Tibial artery (tissue), 4 donors: ENCODE results near the gene SEMA3C.

Experiments
- DNase-seq, 2 donors: peaks; one replicate each; pipeline ENCODE4 v3.0.0-alpha.2; 2019
- H3K27ac ChIP-seq, 2 donors: fragments of 200-600 bp; sonication (generic) in 1 of 2; 1 replicate in 1 of 2; 2 replicates in 1 of 2; pipeline ENCODE4 v1.5.1; 2018 to 2019; ENCODE audit warnings: mild to moderate bottlenecking in 1 of 2
- H3K27me3 ChIP-seq, 2 donors: fragments of 200-600 bp; sonication (generic) in 1 of 2; one replicate each; pipeline versions ENCODE4 v1.5.1 to v1.6.0; 2016 to 2019
- H3K36me3 ChIP-seq, 3 donors: fragments of 200-600 bp; sonication (generic) in 2 of 3; one replicate each; pipeline ENCODE4 v1.5.1; 2016 to 2019; ENCODE audit warnings: mild to moderate bottlenecking in 2 of 3
- H3K4me1 ChIP-seq, 4 donors: fragments of 200-600 bp; sonication (generic) in 2 of 4; 1 replicate in 3 of 4; 2 replicates in 1 of 4; pipeline ENCODE4 v1.5.1; 2016 to 2019
- H3K4me3 ChIP-seq, 2 donors: fragments of 200-600 bp; sonication (generic) in 1 of 2; 1 replicate in 1 of 2; 2 replicates in 1 of 2; pipeline ENCODE4 v1.5.1; 2018 to 2019; ENCODE audit warnings: mild to moderate bottlenecking in 2 of 2
- H3K9me3 ChIP-seq, 3 donors: fragments of 200-600 bp; sonication (generic) in 1 of 3; one replicate each; pipeline ENCODE4 v1.5.1; 2016 to 2019
- intact Hi-C: fragments of 100-400 bp; cut with DNase I; formaldehyde crosslinking; loops from one replicate; pipeline ENCODE4 v1.15.0; 2023; ENCODE audit warnings: low total_unique reads
- TF ChIP-seq, protein P1 (sequence below), 2 experiments: fragments of 200-600 bp in 1 of 2; fragments of 450-650 bp in 1 of 2; IDR thresholded peaks; one replicate each; pipeline ENCODE4 v1.5.1; 2017 to 2019; ENCODE audit warnings: antibody characterized with exemption in 2 of 2, mild to moderate bottlenecking in 1 of 2, moderate library complexity in 1 of 2

Gene SEMA3C

GRCh38 chr7:80773787-80774508 is 144.9 kb downstream of the SEMA3C start:
- H3K9me3 ChIP-seq: no peaks in the 10 kb centered on the region
- DNase-seq: no peak
- no peaks in the 10 kb centered on the region for H3K27me3 ChIP-seq
- H3K4me1 ChIP-seq: peaks cover 0 to 31% (median 3%) of the 10 kb centered on the region in 4 donors
- peaks cover 0 to 5% (median 0%) of the 10 kb centered on the region in 3 donors for H3K36me3 ChIP-seq
- H3K4me3 ChIP-seq: no peak overlapping the region
- TF ChIP-seq, protein P1, sequence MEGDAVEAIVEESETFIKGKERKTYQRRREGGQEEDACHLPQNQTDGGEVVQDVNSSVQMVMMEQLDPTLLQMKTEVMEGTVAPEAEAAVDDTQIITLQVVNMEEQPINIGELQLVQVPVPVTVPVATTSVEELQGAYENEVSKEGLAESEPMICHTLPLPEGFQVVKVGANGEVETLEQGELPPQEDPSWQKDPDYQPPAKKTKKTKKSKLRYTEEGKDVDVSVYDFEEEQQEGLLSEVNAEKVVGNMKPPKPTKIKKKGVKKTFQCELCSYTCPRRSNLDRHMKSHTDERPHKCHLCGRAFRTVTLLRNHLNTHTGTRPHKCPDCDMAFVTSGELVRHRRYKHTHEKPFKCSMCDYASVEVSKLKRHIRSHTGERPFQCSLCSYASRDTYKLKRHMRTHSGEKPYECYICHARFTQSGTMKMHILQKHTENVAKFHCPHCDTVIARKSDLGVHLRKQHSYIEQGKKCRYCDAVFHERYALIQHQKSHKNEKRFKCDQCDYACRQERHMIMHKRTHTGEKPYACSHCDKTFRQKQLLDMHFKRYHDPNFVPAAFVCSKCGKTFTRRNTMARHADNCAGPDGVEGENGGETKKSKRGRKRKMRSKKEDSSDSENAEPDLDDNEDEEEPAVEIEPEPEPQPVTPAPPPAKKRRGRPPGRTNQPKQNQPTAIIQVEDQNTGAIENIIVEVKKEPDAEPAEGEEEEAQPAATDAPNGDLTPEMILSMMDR (IDR thresholded peaks at IDR 0.05): no peak
- intact Hi-C loops: no loop called here
- no peak overlapping the region for H3K27ac ChIP-seq

DNA sequence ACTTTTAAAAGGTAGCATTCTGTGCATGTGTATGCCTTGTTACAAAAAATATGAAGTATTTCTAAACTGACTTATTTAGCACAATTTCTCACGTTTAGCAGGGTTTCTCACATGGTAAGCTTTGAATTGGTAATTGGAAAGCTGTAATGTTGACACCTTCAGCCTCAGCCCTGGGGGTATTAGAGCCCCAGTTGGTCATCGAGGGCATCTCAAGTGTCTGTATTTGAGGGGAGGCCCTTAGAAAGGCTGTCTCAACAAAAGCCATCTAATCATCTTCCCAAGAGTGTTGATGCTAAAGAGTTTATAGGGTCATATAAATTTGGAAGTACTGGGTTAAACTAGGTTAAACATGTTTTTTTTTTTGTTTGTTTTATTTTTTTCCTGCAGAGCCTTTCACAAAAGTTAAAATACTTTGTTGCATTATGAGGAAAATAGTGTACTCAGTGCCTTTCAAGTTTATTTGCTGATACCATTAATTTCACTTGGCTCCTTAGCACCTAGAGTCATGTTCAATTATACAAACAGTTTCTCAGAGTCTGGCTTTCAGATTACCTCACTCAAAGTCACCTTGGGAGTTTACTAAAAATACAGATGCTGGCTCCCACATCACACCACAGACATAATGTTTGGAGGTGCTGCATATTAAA is 146.4 kb downstream of the SEMA3C start:
- Histone ChIP-seq H3K27me3 (no peaks in the 10 kb centered on the region), H3K9me3 (no peaks in the 10 kb centered on the region), H3K4me1 (peaks cover 0 to 31% (median 3%) of the 10 kb centered on the region in 4 donors), H3K36me3 (peaks cover 0 to 5% (median 0%) of the 10 kb centered on the region in 3 donors), H3K27ac (no peak overlapping the region), H3K4me3 (no peak overlapping the region)
- DNase-seq: no peak
- intact Hi-C loops: no loop called here
- TF ChIP-seq, protein P1 (IDR thresholded peaks at IDR 0.05): no peak

GRCh38 chr7:80771523-80771922 is 147.3 kb downstream of the SEMA3C start:
- H3K27ac ChIP-seq: no peak overlapping the region
- intact Hi-C loops: no loop called here

GRCh38 chr7:80770675-80771081 is 148.2 kb downstream of the SEMA3C start:
- H3K27ac ChIP-seq: no peak overlapping the region
- no peak overlapping the region for H3K4me3 ChIP-seq
- H3K36me3 ChIP-seq: peaks cover 0 to 5% (median 0%) of the 10 kb centered on the region in 3 donors
- TF ChIP-seq, protein P1 (IDR thresholded peaks at IDR 0.05): no peak
- peaks cover 0 to 32% (median 2%) of the 10 kb centered on the region in 4 donors for H3K4me1 ChIP-seq
- intact Hi-C loops: no loop called here
- H3K27me3 ChIP-seq: no peaks in the 10 kb centered on the region
- H3K9me3 ChIP-seq: no peaks in the 10 kb centered on the region
- no peak for DNase-seq

More at GRCh38 chr7:80771523-80771922, 147.3 kb downstream of the SEMA3C start:
- H3K9me3 ChIP-seq: no peaks in the 10 kb centered on the region
- no peak for DNase-seq
- H3K27me3 ChIP-seq: no peaks in the 10 kb centered on the region
- H3K4me1 ChIP-seq: peaks cover 0 to 37% (median 3%) of the 10 kb centered on the region in 4 donors
- TF ChIP-seq, protein P1 (IDR thresholded peaks at IDR 0.05): no peak
- no peak overlapping the region for H3K4me3 ChIP-seq
- peaks cover 0 to 5% (median 0%) of the 10 kb centered on the region in 3 donors for H3K36me3 ChIP-seq

DNA sequence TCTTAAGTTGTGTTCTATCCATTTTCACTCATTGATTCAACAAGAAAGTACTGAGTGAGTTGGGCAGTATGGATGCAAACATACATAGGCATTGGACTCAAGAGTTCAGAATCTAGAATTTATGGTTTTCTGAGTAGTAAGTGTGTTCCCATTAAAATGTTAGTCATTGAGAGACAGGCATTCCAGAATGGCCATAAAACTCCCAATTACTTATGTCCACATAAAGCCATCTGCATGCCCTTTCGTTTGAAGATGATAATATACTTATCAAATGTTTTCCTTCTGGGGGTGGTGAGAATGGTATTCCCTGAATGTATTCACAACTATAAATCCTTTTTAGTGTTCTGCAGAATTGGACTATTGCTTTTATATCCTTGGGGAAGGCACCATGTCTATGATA is 148.8 kb downstream of the SEMA3C start:
- no peak for DNase-seq
- no peak overlapping the region for H3K27ac ChIP-seq
- TF ChIP-seq, protein P1 (IDR thresholded peaks at IDR 0.05): no peak
- H3K4me1 ChIP-seq: peaks cover 0 to 26% (median 0%) of the 10 kb centered on the region in 4 donors
- intact Hi-C loops: no loop called here
- no peak overlapping the region for H3K4me3 ChIP-seq
- no peaks in the 10 kb centered on the region for H3K9me3 ChIP-seq
- H3K36me3 ChIP-seq: peaks cover 0 to 5% (median 0%) of the 10 kb centered on the region in 3 donors
- H3K27me3 ChIP-seq: no peaks in the 10 kb centered on the region
